Karpas-422 (cell line): Measurements from ENCODE around the gene PI4KB. TPM values are rescaled to one million over a fixed set of nuclear protein-coding genes. Genes with fewer than 3 reads are reported as not detected.

Source experiments
- DNase-seq: peaks from one replicate; pipeline ENCODE4 v3.0.0-alpha.2; 2015
- H2AFZ ChIP-seq: fragments of 200-600 bp; sonication (generic); 2 replicates; pipeline ENCODE4 v1.6.1; 2014; ENCODE audit warnings: antibody characterized with exemption, low read length, mixed read lengths
- H3K27ac ChIP-seq: fragments of 200-600 bp; sonication (generic); 2 replicates; pipeline ENCODE4 v1.5.1; 2014; ENCODE audit warnings: mild to moderate bottlenecking, low read length, moderate library complexity
- H3K27me3 ChIP-seq: fragments of 200-600 bp; sonication (generic); 2 replicates; pipeline ENCODE4 v1.6.1; 2014; ENCODE audit warnings: low read length, mixed read lengths
- H3K36me3 ChIP-seq: fragments of 200-600 bp; sonication (generic); 2 replicates; pipeline ENCODE4 v1.6.1; 2014; ENCODE audit warnings: low read length, mixed read lengths; ENCODE audit not compliant: insufficient read depth
- H3K4me1 ChIP-seq: fragments of 200-600 bp; sonication (generic); 2 replicates; pipeline ENCODE4 v1.6.1; 2014; ENCODE audit warnings: mild to moderate bottlenecking, low read length, mixed read lengths
- H3K4me2 ChIP-seq: fragments of 200-600 bp; sonication (generic); 2 replicates; pipeline ENCODE4 v1.6.1; 2014; ENCODE audit warnings: low read length, low read depth, mild to moderate bottlenecking; ENCODE audit not compliant: poor library complexity, severe bottlenecking
- H3K4me3 ChIP-seq: fragments of 200-600 bp; sonication (generic); 2 replicates; pipeline ENCODE4 v1.5.1; 2014; ENCODE audit warnings: mild to moderate bottlenecking, antibody characterized with exemption, low read length, mixed read lengths
- H3K79me2 ChIP-seq: fragments of 200-600 bp; sonication (generic); 2 replicates; pipeline ENCODE4 v1.6.1; 2014; ENCODE audit warnings: mild to moderate bottlenecking, low read length, mixed read lengths
- H3K9ac ChIP-seq: fragments of 200-600 bp; sonication (generic); 2 replicates; pipeline ENCODE4 v1.6.0; 2014; ENCODE audit warnings: low read length
- H3K9me2 ChIP-seq: fragments of 200-600 bp; sonication (generic), shearing (Covaris generic); replicated peaks from 2 replicates; pipeline ENCODE4 v1.6.0; 2014; ENCODE audit warnings: mild to moderate bottlenecking, low read length, moderate library complexity; ENCODE audit not compliant: insufficient read depth
- H3K9me3 ChIP-seq: fragments of 300-700, 200-600 bp; sonication (generic); 2 replicates; pipeline ENCODE4 v1.6.1; 2014; ENCODE audit warnings: low read length, mixed read lengths
- H4K20me1 ChIP-seq: fragments of 200-600 bp; sonication (generic); 2 replicates; pipeline ENCODE4 v1.6.1; 2014; ENCODE audit warnings: mild to moderate bottlenecking, antibody characterized with exemption, low read length, low read depth; ENCODE audit not compliant: insufficient read depth
- total RNA-seq: library from RNA; depleted of rRNA; stranded (reverse); fragments of >200 nt; shearing (Covaris generic); gene quantifications from 2 replicates; pipeline ENCODE4 v1.2.3, GENCODE V29; 2014; ENCODE audit warnings: low replicate concordance

PI4KB gene
- total RNA-seq, 1 experiment from 2014 or later, result 29.4 TPM

DNA sequence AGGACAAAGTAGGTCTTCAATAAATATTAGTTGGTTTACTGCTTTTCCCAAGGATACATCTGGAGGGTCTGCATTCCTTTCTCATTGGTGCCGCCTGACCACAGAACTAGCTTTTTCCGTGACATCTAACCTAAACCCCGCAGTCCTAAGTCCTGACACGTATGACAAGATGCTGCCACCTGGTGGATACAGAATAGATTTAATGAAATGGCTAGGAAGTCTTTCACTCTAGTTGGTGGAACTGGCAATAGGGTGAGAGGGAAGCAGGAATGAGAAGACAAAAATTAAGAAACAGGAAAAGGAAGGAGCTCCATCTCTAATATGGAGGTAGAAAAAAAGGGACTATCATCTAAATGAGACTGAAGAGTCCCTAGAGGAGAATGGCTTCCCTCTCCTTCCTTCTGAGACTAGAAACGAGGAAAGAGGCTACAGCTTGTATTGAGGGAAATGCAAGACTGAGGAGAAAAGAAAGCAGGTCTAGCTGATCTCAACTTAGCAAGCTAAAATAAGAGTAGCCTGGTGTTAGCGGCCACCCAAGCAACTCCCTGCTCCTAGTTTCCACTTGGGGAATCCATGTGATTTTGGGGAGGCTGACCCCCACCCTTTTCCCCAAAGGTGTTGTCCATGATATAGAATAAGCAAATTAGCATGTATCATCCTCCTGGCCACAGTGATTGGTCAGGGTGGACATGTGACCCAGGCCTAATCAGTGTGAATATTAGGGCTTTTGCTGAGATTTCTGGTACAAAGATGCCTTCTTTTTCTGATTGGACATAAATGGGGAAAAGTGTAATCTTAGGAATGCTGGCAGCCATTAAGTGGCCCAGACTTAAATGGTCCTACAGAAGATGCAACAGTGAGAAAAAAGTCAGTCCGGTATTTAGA, 13.9 kb upstream of the PI4KB start:
- Histone ChIP-seq H3K4me1 (peaks cover 27% of the 10 kb centered on the region), H3K9me3 (no peaks in the 10 kb centered on the region), H3K4me2 (no peak overlapping the region), H3K9ac (no peak overlapping the region), H3K36me3 (peaks cover 23% of the 10 kb centered on the region), H2AFZ (no peak overlapping the region), H4K20me1 (no peaks in the 10 kb centered on the region), H3K27ac (0 out of 2 replicates have a peak overlapping the region, but pooled peaks have one; percentile 13), H3K27me3 (no peaks in the 10 kb centered on the region), H3K9me2 (no peaks in the 10 kb centered on the region), H3K4me3 (no peak overlapping the region), H3K79me2 (peaks cover 11% of the 10 kb centered on the region)
- peak; percentile 93 for DNase-seq

DNA sequence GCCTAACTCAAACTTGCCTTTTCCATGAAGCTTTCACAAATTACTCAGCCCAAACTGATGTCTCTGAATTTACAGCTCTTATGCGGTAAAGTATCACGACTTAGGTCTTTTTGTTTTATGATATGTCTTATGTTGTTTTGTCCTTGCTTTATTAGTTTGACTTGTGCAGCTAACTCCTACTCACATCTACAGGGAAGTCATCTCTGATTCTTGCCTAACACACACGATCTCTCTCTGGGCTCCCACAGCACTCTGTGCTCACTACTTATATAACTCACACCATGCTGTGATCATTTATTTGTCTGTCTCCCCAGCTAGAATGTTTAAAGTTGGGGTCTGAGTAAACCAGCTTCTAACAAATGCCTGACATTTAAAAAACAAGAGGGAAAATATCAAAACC, 9.3 kb upstream of the PI4KB start:
- H3K9me3 ChIP-seq, result no peaks in the 10 kb centered on the region

DNA sequence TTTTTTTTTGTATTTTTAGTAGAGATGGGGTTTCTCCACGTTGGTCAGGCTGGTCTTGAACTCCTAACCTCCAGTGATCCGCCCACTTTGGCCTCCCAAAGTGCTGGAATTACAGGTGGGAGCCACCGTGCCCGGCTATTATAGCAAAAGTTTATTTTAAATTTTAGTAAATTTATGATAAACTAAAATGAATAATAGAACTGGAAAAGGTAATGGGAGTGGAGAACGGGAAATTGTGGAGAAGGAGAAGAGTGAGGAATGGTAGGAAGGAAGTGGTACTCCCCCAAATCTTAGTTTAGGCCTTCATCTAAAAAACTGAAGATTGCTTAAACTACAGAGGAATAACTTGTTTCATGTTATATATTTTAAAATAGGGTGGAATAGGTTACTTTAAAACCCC, 7.6 kb upstream of the PI4KB start:
- no peak overlapping the region for H3K9ac ChIP-seq
- H3K9me3 ChIP-seq, result no peaks in the 10 kb centered on the region
- H3K4me1 ChIP-seq, result no peaks in the 10 kb centered on the region
- no peaks in the 10 kb centered on the region for H4K20me1 ChIP-seq
- no peak overlapping the region for H2AFZ ChIP-seq
- no peaks in the 10 kb centered on the region for H3K36me3 ChIP-seq
- no peak overlapping the region for H3K4me2 ChIP-seq
- H3K27ac ChIP-seq, result no peak overlapping the region
- no peaks in the 10 kb centered on the region for H3K79me2 ChIP-seq
- H3K4me3 ChIP-seq, result no peak overlapping the region
- no peaks in the 10 kb centered on the region for H3K27me3 ChIP-seq
- no peak for DNase-seq
- H3K9me2 ChIP-seq, result no peaks in the 10 kb centered on the region

More for the DNA sequence above, 9.3 kb upstream of the PI4KB start:
- no peak overlapping the region for H3K4me3 ChIP-seq
- no peak overlapping the region for H3K27ac ChIP-seq
- no peaks in the 10 kb centered on the region for H3K27me3 ChIP-seq
- no peak for DNase-seq
- H3K4me1 ChIP-seq, result peaks cover under 1% of the 10 kb centered on the region; the same call in 1 of the 2 replicates
- no peaks in the 10 kb centered on the region for H3K36me3 ChIP-seq
- no peak overlapping the region for H3K4me2 ChIP-seq
- no peaks in the 10 kb centered on the region for H3K9me2 ChIP-seq
- no peak overlapping the region for H2AFZ ChIP-seq
- no peaks in the 10 kb centered on the region for H4K20me1 ChIP-seq
- H3K79me2 ChIP-seq, result no peaks in the 10 kb centered on the region
- H3K9ac ChIP-seq, result no peak overlapping the region

DNA sequence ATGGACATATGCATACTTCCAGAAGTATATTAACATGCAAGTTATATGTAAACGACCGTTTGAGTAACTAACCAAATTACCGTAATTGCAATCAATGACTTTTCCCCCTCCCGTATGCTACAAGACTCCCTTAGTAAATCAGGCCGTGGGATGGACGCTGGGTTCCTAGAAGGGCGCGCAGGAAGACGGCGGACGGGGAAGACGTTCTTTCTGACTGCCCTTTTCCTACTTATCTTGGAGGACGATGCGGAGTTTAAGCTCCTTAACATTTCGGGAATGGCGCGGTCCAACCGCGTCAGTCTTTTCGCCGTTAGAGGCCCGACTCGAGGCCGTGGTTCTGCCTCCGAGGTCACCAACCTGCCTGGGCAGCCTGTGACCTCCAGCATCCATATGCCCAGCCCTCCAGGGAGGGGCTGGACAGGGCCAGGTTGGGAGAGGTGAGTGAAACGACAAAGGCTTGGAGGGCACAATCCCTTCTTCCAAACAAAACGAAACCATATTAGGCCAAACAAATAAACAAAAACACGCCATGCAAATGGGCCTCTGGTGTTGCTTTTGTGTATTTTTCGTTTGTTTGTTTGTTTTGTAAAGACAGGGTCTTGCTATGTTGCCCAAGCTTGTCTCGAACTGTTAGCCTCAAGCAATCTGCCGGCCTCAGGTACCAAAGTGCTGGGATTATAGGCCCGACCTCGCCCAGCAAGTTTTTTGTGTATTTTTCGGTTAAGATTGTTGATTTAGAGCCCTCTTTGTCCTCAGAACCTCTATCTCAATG, 873 bp upstream of the PI4KB start:
- H3K79me2 ChIP-seq, result peaks cover 29% of the 10 kb centered on the region
- H2AFZ ChIP-seq, result peak overlapping the region; percentile 83
- peak overlapping the region; percentile 91 for H3K27ac ChIP-seq
- no peaks in the 10 kb centered on the region for H4K20me1 ChIP-seq
- peak overlapping the region; percentile 71 for H3K9ac ChIP-seq
- peak overlapping the region; percentile 85 for H3K4me2 ChIP-seq
- H3K36me3 ChIP-seq, result no peaks in the 10 kb centered on the region
- H3K4me3 ChIP-seq, result peak overlapping the region; percentile 68
- H3K27me3 ChIP-seq, result no peaks in the 10 kb centered on the region
- H3K9me3 ChIP-seq, result no peaks in the 10 kb centered on the region
- H3K4me1 ChIP-seq, result peaks cover 22% of the 10 kb centered on the region
- H3K9me2 ChIP-seq, result no peaks in the 10 kb centered on the region
- DNase-seq, result no peak

DNA sequence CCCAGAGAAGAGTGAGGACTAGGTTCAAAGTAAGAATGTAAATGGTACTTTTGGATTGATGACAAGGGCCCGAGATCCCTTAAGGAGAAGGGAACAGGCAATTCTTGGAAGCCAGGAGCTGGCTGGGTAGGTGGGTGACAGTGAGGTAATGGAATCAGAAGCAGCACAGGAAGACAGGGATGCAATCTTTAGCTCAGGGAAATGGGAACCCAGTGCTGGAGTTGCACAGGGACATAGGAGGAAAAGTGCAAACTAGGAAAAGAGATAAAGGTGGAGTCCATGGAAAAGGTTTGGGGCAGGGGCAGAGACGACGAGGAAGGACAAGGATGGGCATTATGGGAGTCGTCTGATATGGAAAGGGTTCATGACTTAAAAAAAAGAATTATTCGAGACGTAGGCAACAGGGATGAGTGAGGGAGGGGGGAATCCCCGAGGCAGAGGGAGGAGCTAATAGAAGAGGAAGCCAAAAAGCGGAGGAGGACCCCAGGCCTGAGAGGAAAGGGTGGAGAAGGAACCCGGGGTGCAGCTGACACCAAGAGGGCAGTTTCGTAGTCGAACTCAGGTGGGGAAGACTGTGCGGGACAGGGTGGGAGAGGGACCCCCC, 495 bp downstream of the PI4KB start:
- peaks cover 29% of the 10 kb centered on the region for H3K79me2 ChIP-seq
- H2AFZ ChIP-seq, result no peak overlapping the region
- peak overlapping the region; percentile 91 for H3K27ac ChIP-seq
- peak overlapping the region; percentile 71 for H3K9ac ChIP-seq
- H3K9me2 ChIP-seq, result no peaks in the 10 kb centered on the region
- peak overlapping the region; percentile 85 for H3K4me2 ChIP-seq
- no peaks in the 10 kb centered on the region for H3K9me3 ChIP-seq
- H4K20me1 ChIP-seq, result no peaks in the 10 kb centered on the region
- no peaks in the 10 kb centered on the region for H3K27me3 ChIP-seq
- H3K4me3 ChIP-seq, result peak overlapping the region; percentile 68
- 0 out of 2 replicates have a peak, but pooled peaks cover 4% of the 10 kb centered on the region for H3K36me3 ChIP-seq
- peak; percentile 77 for DNase-seq
- peaks cover 22% of the 10 kb centered on the region for H3K4me1 ChIP-seq

DNA sequence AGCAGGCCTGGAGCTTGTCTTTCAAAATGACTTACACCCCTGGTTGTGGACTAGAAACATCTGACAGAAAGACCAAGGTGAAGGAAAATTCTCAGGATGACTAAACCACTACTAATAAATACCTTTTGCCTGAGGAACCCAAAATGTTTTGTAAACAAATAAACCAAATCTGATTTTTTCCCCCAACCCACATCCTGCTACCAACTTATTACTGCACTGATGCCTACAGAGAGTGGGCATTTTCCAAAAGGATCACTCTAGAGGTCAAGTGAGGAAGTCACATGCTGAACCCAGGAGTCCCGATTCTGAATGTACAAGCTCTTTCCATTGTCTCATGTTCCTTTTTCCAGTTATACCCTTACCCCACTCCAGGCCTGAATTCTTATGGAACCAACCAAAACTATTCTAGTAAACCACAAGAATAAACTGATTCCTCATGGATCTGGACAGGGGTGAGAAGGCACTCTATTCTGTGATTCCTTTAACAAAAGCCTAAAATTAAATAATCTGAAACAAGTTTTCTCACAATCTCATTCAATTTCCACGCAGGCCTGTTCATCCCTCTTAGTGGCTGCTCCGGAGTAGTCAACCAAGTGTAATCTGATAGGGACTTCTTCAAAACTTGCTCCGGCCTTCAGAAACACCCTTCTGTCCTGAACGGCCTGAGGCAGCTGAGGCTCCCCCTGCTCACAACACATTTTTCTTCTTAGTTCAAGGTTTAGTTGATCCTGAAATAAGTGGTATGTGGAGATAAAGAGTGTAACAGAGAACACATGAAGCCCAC, 1.4 kb downstream of the PI4KB start:
- Histone ChIP-seq H3K36me3 (0 out of 2 replicates have a peak, but pooled peaks cover 4% of the 10 kb centered on the region), H3K4me3 (peak overlapping the region; percentile 68), H3K79me2 (peaks cover 32% of the 10 kb centered on the region)

DNA sequence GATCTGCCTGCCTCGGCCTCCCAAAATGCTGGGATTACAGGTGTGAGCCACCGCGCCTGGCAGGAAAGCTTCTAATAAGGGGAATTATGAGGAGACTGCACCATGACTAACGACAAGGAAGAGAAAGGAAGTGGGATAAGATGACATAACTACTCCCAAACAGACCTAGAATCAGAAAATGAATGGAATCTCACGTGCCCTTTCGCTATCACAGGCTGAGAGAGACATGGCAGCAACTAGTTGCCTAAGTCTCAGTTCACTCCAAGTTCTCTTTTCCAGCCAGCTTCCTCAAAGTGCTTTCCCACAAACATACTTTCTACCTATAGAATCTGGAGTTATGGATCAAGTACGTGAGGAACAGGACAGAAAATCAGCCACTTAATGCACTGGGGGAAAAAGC, 2.0 kb downstream of the PI4KB start:
- H3K27me3 ChIP-seq, result no peaks in the 10 kb centered on the region
- DNase-seq, result no peak
- no peaks in the 10 kb centered on the region for H4K20me1 ChIP-seq
- 0 out of 2 replicates have a peak overlapping the region, but pooled peaks have one; percentile 71 for H3K9ac ChIP-seq
- H3K4me2 ChIP-seq, result no peak overlapping the region
- H3K9me2 ChIP-seq, result no peaks in the 10 kb centered on the region
- no peak overlapping the region for H3K4me3 ChIP-seq
- H3K4me1 ChIP-seq, result peaks cover 22% of the 10 kb centered on the region
- H3K79me2 ChIP-seq, result peaks cover 34% of the 10 kb centered on the region
- no peaks in the 10 kb centered on the region for H3K9me3 ChIP-seq
- H2AFZ ChIP-seq, result no peak overlapping the region
- no peak overlapping the region for H3K27ac ChIP-seq
- H3K36me3 ChIP-seq, result 0 out of 2 replicates have a peak, but pooled peaks cover 4% of the 10 kb centered on the region

More for the DNA sequence above, 1.4 kb downstream of the PI4KB start:
- Histone ChIP-seq H4K20me1 (no peaks in the 10 kb centered on the region), H3K4me2 (peak overlapping the region; percentile 85), H3K27ac (no peak overlapping the region), H3K9me3 (no peaks in the 10 kb centered on the region), H2AFZ (no peak overlapping the region), H3K27me3 (no peaks in the 10 kb centered on the region), H3K9me2 (no peaks in the 10 kb centered on the region), H3K4me1 (peaks cover 22% of the 10 kb centered on the region), H3K9ac (peak overlapping the region; percentile 71)
- DNase-seq, result peak; percentile 26
